HG02970 (cell line): Measurements from ENCODE around the gene MAPKAP1.

Source experiments
- ATAC-seq: cut with Tn5 transposase; IDR thresholded peaks from one replicate; pipeline ENCODE4 v1.9.1; 2021; ENCODE audit warnings: mild to moderate bottlenecking, moderate library complexity, moderate number of reproducible peaks; ENCODE audit not compliant: unreplicated experiment, low FRiP score

Gene MAPKAP1

GRCh38 chr9:125521462-125522327 is 185.3 kb downstream of the MAPKAP1 start:
- no peak for ATAC-seq

DNA sequence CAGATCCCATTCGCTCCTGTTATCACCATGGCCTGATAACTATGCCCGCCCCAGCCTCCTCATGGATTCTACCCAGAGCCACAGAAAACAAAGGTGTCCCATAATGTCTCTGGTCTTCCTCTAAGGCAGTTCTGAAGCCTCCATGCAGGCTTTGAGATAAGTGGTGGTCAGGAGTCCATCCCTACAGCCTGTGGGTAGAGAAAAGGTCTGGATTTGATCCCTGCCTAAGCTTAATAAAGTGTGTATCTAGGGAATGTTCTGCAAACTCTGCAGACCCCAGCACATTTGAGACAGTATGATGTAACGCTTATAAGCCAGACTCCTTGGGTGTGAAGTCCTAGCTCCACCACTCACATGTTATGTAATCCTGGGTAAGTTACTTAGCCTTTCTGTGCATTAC is 187.3 kb downstream of the MAPKAP1 start:
- ATAC-seq = no peak

- ATAC-seq = no peak
Measured at GRCh38 chr9:125517577-125517976, 189.4 kb downstream of the MAPKAP1 start.

DNA sequence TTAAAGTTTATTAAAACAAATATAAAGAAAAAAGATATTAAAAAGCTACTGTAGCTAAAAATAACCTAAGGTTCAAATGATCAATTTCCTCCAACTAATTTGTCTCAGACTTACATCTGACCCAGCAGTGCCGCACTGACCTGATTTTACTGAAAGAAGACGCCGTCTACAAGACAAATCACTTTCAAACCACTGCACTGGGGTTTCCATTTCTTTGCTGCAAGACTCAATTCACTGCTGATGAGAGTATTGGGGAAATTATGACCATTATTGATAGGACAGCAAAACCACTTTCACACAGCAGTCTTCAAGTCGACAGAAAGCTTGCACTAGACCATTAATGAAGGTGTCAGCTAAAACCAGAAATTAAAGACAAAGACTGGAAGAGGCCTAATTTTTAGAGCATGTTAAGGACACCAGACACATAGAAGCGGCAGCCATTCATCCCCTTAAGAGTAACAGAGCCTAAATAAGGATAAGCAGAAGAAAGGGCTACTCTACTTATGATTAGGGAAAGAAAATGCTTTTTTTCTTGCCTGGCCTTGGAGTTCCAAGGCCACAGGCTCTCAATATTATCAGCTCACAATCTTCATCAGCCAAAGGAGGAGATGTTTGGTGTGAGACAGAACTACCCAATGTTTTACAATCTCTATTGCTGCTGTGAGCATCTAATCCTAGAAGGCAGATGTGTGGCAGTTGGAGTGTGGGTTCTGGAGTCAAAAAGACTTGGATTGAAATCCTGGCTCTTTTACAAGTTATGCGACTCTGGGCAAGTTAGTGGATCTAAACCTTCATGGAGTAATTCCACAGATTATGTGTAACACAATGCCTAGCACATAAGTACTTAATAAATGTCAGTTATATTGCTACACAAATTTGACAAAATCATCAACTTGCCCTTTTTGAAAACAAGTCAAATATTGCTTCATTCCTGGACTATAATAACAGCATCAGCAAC is 190.7 kb downstream of the MAPKAP1 start:
- no peak for ATAC-seq

GRCh38 chr9:125515281-125515680 is 191.7 kb downstream of the MAPKAP1 start:
- ATAC-seq = no peak

GRCh38 chr9:125514468-125514867 is 192.5 kb downstream of the MAPKAP1 start:
- no peak for ATAC-seq

- ATAC-seq = no peak
Measured at GRCh38 chr9:125513668-125514413, 193.2 kb downstream of the MAPKAP1 start.

GRCh38 chr9:125513303-125513667 is 193.7 kb downstream of the MAPKAP1 start:
- ATAC-seq = no peak

DNA sequence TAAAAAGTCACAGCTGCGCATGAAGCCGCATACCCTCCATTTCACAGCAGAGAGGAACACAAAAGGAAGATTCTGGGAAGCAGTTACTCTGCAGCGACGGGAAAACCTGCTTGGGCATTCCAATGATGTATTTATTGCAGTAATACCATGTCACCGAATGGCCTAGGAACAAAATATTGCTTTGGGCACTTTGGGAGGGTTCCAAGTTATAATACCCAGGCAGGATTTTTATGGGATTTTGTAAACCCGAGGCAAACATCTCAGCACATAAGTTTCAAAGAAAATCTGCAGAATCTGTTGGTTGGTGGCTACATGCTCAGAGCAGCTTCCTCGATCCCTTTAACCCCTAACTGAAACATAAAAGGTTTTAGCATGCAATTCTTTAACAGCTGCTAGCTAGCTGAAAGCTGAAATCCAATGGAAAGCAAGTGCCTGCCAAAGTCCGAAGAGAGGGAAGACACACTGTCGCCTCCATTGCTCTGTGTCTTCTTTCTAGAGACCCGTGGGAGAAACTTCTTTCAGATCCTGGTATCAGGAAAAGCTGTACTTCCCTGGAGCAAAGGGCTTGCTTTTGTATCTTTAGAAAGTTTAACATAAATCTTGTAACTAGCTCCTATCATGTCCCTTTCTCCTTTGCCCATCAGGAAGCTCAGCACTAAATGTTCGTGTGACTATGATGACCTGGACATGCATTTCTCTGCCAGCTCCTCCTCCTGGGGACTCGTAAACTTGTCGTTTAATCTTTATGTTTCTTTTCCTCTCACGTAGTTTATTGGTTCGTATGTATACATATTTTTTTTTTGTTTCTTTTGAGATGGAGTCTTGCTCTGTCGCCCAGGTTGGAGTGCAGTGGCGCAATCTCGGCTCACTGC is 195.0 kb downstream of the MAPKAP1 start:
- ATAC-seq = no peak

- no peak for ATAC-seq
Measured at GRCh38 chr9:125510980-125511379, 196.0 kb downstream of the MAPKAP1 start.

- no peak for ATAC-seq
Measured at GRCh38 chr9:125509476-125509875, 197.5 kb downstream of the MAPKAP1 start.

DNA sequence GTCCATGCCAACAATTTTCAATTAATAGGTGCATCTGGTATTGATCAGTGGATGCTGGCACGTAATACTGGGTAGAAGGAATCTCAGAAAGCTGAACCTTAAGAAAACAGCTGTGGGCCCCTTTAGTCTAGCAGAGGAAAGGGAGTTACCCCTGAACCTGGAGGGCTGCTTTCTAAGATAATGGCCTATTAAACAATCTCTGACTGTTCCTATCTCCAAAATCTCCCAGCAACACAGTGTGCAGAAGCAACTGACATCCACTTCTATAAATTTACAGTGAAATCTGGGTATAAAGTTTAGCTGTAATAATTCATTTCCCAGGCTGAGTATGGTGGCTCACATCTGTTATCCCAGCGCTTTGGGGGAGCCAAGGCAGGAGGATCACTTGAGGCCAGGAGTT is 198.8 kb downstream of the MAPKAP1 start:
- ATAC-seq = no peak

DNA sequence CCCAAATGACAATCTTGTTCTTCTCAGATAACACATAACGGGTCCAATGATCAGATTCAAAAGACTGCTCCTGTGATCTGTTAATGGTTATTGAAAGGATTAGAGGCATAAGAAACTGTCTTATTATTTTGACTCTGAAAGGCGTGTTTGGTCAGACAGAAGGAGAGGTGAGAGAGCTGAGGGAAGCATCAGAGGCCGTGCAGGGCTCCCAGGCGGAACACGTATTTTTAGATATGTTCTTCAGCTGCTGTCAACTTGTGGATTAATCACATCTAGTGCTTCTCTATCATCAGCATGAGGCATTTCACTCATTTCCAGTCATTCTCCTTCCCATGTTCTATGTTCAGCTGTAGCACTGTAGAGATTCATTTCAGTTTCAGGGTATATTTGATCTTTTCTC is 199.8 kb downstream of the MAPKAP1 start:
- ATAC-seq = no peak

DNA sequence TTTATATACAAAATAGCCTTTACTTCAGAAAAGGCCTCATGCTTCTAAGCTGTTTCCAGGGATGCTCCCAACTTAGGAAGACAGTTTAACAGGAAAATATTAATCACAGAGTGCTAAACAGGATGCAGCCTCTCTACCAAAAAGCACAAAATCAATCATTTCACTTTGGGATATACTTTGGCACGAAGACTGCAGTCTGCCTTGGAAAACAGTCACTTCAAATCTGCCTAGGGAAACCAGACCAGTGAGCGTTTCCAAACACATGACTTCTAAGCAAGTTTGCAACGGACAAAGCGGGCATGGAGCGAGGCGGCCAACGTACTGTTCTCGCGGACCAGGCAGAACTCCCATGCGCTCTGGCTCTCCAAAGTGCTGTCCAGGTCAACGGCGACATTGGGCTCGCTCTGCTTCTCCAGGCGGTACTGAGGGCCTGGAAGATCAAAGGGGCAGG is 201.0 kb downstream of the MAPKAP1 start:
- no peak for ATAC-seq

GRCh38 chr9:125504616-125505015 is 202.4 kb downstream of the MAPKAP1 start:
- ATAC-seq = no peak

DNA sequence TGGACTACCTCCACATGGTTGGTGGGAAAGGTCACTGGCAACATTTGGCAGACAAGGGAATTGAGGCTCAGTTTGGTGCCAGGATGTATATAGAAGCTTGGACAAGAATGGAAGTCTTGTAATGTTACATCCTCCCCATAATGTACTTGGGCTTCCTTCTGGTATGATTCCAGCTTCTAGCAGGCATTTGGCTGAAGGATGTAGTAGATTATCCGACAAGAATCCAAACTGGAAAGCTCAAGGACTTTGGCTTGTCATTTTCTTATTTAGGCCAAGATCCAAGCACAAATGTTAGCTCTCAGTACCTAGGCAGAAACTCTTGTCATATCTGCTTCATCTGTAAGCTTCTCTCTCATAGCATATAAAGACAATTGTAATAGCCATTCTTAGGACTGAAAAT is 209.1 kb downstream of the MAPKAP1 start:
- ATAC-seq = no peak

GRCh38 chr9:125497478-125497877 is 209.5 kb downstream of the MAPKAP1 start:
- no peak for ATAC-seq

GRCh38 chr9:125496313-125496834 is 210.6 kb downstream of the MAPKAP1 start:
- ATAC-seq = no peak
